Activated naive CD4-positive, alpha-beta T cell treated with anti-CD3 and anti-CD28 coated beads, Interleukin-2, amount 10 ng/mL, durations not matched to agents 7 days and 5 days (primary cell): ENCODE data around the gene CAPZA3.
"Not testable (repeated sequence)": the region's sequence is repeated elsewhere in the genome, so short reads cannot be mapped to it uniquely, and the experiment has no call there.

Source experiments
- CTCF ChIA-PET: fragments of 350-600 bp; sonication (Branson Sonifier 250); formaldehyde crosslinking; loops from one replicate; lab custom pipeline; 2021; ENCODE audit warnings: antibody characterized with exemption; lab: Charles Lee
- DNase-seq: peaks from one replicate; pipeline ENCODE4 v3.0.0-alpha.2; 2020
- H3K27ac Mint-ChIP-seq: one replicate; pipeline ENCODE4 v1.8.0; 2021; ENCODE audit warnings: mild to moderate bottlenecking, moderate library complexity, mixed read lengths
- H3K27me3 Mint-ChIP-seq: one replicate; pipeline ENCODE4 v1.8.0; 2021; ENCODE audit warnings: mild to moderate bottlenecking, mixed read lengths
- H3K36me3 Mint-ChIP-seq: one replicate; pipeline ENCODE4 v1.8.0; 2021; ENCODE audit warnings: mixed read lengths
- H3K4me1 Mint-ChIP-seq: one replicate; pipeline ENCODE4 v1.8.0; 2021; ENCODE audit warnings: mixed read lengths
- H3K4me3 Mint-ChIP-seq: one replicate; pipeline ENCODE4 v1.8.0; 2021; ENCODE audit warnings: mild to moderate bottlenecking, moderate library complexity, mixed read lengths
- H3K9me3 Mint-ChIP-seq: one replicate; pipeline ENCODE4 v1.8.0; 2021; ENCODE audit warnings: mixed read lengths

CAPZA3 gene

GRCh38 chr12:18737819-18738218 is at the start of gene CAPZA3, which contains the start of gene PLCZ1:
CAPZA3 (plus strand) TSS chr12:18738119; CDS start chr12:18738269, 150 bp downstream.
PLCZ1 (minus strand) TSS chr12:18738012; CDS start chr12:18737371, 641 bp downstream.
- Mint-ChIP-seq H3K27me3 (no peaks in the 10 kb centered on the region), H3K36me3 (no peaks in the 10 kb centered on the region), H3K9me3 (peaks cover 6% of the 10 kb centered on the region), H3K4me1 (no peaks in the 10 kb centered on the region), H3K27ac (no peak within 1 kb of the TSS), H3K4me3 (no peak within 1 kb of the TSS)
- CTCF ChIA-PET: no interaction called here
- no peak for DNase-seq

DNA sequence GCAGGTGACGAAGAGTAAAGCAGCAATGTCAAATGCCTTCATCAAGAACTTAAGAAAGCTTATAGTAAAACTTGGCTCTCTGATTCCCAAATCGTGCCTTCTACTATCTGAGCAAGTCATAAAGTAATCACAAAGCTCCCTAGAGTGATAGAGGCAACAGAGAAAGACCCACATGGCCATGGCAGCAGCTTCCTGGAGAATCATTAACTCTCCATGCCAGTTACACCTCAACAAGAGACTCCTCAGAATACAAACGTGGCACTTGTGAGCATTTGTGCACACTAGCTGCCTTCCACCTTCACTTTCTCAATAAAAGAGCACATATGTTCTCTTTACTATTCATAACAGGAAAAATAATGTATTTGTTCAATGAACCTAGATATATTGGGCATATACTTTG is 48.1 kb upstream of the CAPZA3 start:
- Mint-ChIP-seq H3K36me3 (no peaks in the 10 kb centered on the region), H3K27ac (no peak overlapping the region), H3K4me1 (no peaks in the 10 kb centered on the region), H3K9me3 (peaks cover 21% of the 10 kb centered on the region), H3K27me3 (no peaks in the 10 kb centered on the region), H3K4me3 (no peak overlapping the region)
- no peak for DNase-seq
- CTCF ChIA-PET: no interaction called here

DNA sequence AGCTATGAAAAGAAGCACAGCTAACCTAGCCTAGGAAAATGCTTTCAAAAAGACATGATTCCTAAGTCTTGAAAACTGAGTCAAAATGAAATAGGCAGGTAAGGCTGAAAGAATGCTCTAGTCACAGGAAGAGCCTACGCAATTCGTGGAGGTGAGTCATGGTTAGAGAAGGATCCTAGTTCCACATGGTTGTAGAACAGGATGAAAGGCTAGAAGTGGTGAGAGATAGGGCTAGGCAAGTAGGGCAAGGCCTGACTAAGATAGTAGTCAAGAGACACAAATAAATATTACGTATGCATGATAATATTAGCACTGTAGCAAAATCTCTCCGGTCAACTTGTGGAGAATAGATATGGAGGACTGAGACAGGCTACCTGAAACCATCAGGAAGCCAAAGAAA is 47.3 kb upstream of the CAPZA3 start:
- no peak for DNase-seq
- Mint-ChIP-seq H3K4me3 (no peak overlapping the region), H3K36me3 (no peaks in the 10 kb centered on the region), H3K27me3 (no peaks in the 10 kb centered on the region), H3K9me3 (peaks cover 21% of the 10 kb centered on the region), H3K27ac (no peak overlapping the region), H3K4me1 (no peaks in the 10 kb centered on the region)
- CTCF ChIA-PET: no interaction called here

DNA sequence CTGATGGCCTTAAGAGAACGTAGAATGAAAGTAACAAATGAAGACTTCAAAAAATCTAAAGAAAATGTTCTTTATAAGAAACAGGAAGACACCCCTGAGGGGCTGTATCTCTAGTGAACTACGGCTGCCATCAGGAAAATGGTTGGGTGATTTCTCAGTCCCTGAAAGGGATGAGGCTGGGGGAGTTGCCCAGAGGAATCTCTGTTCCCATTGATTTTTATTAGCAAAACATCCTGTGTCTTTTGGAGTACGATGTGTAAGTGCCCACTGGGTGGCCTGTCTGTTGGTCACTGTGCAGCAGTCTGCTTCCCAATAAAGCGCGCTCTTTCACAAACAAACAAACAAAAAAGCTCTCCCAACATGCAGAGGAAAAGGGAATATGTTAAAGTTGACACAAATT is 43.9 kb upstream of the CAPZA3 start:
- H3K4me3 Mint-ChIP-seq, H3K27me3 Mint-ChIP-seq, H3K27ac Mint-ChIP-seq, CTCF ChIA-PET, DNase-seq, H3K4me1 Mint-ChIP-seq, H3K36me3 Mint-ChIP-seq: not testable (repeated sequence)
- peaks cover 19% of the 10 kb centered on the region for H3K9me3 Mint-ChIP-seq

GRCh38 chr12:18696971-18697602 is 40.8 kb upstream of the CAPZA3 start:
- H3K27me3 Mint-ChIP-seq: no peaks in the 10 kb centered on the region
- no peak overlapping the region for H3K4me3 Mint-ChIP-seq
- H3K27ac Mint-ChIP-seq: no peak overlapping the region
- CTCF ChIA-PET: no interaction called here
- no peak for DNase-seq
- H3K36me3 Mint-ChIP-seq: no peaks in the 10 kb centered on the region
- peaks cover 7% of the 10 kb centered on the region for H3K9me3 Mint-ChIP-seq
- H3K4me1 Mint-ChIP-seq: no peaks in the 10 kb centered on the region

DNA sequence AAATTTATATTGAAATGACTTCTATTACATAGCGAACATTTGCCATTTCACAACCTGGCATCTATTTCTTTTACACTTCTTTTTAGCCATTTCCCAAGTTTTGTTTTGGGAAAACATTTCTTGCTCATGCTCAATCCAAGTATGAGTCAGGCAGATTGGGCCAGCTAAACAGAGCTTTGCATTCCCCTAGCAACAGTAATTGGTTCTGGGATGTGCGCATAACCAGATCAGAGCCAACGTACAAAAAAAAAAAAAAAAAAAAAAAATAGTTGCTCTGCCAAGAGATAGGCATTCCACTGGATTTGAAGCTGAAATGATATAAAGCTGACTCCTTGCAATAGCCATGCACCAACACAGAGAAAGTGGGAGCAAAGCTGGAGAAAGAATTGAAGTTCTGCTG is 37.6 kb upstream of the CAPZA3 start:
- H3K9me3 Mint-ChIP-seq: peaks cover 12% of the 10 kb centered on the region
- no peaks in the 10 kb centered on the region for H3K36me3 Mint-ChIP-seq
- H3K4me3 Mint-ChIP-seq: no peak overlapping the region
- CTCF ChIA-PET: no interaction called here
- no peaks in the 10 kb centered on the region for H3K4me1 Mint-ChIP-seq
- no peaks in the 10 kb centered on the region for H3K27me3 Mint-ChIP-seq
- DNase-seq: no peak
- no peak overlapping the region for H3K27ac Mint-ChIP-seq

DNA sequence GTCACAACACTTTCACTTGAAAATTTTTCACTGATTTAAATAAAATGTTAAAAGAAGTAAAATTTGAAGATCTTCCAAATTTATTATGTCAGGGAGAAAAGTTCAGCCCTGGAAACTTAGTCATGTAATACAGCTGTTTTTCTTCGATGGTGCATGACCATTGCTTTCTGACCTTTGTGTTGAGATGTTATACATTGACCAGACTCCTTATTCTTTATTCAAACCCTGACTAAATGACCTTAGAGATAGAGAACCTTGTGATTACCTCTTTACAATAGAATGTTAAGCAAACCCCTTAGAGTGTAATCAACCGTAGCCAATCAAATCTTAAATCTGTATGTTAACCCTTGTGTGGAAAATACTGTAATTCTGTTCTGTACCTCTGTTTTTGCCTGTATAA is 34.6 kb upstream of the CAPZA3 start:
- no peak for DNase-seq
- Mint-ChIP-seq H3K4me3 (no peak overlapping the region), H3K36me3 (no peaks in the 10 kb centered on the region), H3K27me3 (no peaks in the 10 kb centered on the region), H3K27ac (no peak overlapping the region), H3K4me1 (no peaks in the 10 kb centered on the region), H3K9me3 (peaks cover 12% of the 10 kb centered on the region)
- CTCF ChIA-PET: no interaction called here

DNA sequence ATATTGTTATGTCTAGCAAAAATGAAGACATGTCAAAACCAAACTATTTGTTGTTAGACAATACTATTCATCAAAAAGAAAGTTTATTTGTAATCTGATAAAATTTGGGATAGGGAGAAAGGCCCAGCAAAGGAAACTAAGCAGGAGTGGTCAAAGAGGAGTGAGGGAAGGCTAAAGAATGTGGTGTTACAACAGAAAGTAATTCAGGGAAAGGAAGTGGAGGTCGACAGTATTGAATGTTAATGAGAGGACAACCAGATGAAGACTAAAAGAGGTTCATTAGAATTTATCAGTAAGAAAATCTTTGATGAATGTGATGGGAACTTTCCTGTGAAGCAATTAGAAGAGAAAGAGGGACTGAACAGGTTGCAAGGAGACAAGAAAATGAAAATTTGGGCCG is 34.0 kb upstream of the CAPZA3 start:
- no peak for DNase-seq
- Mint-ChIP-seq H3K27me3 (no peaks in the 10 kb centered on the region), H3K4me1 (no peaks in the 10 kb centered on the region), H3K4me3 (no peak overlapping the region), H3K9me3 (peaks cover 12% of the 10 kb centered on the region), H3K27ac (no peak overlapping the region), H3K36me3 (no peaks in the 10 kb centered on the region)
- CTCF ChIA-PET: no interaction called here

DNA sequence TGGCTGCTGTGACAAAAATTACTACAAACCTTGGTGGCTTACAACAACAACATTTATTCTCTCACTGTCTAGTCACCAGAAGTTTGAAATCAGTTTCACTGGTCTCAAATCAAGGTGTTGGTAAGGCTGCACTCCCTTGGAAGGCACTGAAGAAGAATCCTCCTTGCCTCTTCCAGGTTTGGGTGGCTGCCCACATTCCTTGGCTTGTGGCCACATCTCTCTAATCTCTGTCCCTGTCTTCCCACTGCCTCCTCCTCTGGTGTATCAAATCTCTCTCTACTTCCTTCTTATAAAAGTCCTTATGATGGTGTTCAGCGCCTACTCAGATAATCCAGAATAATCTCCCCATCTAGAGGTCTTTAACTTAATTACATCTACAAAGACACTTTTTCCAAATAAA is 31.1 kb upstream of the CAPZA3 start:
- Mint-ChIP-seq H3K4me3 (no peak overlapping the region), H3K9me3 (peaks cover 10% of the 10 kb centered on the region), H3K27me3 (no peaks in the 10 kb centered on the region), H3K4me1 (no peaks in the 10 kb centered on the region), H3K27ac (no peak overlapping the region), H3K36me3 (no peaks in the 10 kb centered on the region)
- no peak for DNase-seq
- CTCF ChIA-PET: no interaction called here

GRCh38 chr12:18716236-18716635 is 21.7 kb upstream of the CAPZA3 start:
- H3K27me3 Mint-ChIP-seq: no peaks in the 10 kb centered on the region
- CTCF ChIA-PET: no interaction called here
- no peaks in the 10 kb centered on the region for H3K36me3 Mint-ChIP-seq
- no peak for DNase-seq
- no peak overlapping the region for H3K27ac Mint-ChIP-seq
- no peaks in the 10 kb centered on the region for H3K9me3 Mint-ChIP-seq
- H3K4me1 Mint-ChIP-seq: no peaks in the 10 kb centered on the region
- H3K4me3 Mint-ChIP-seq: no peak overlapping the region

GRCh38 chr12:18718462-18718861 is 19.5 kb upstream of the CAPZA3 start:
- Mint-ChIP-seq H3K4me1 (no peaks in the 10 kb centered on the region), H3K36me3 (no peaks in the 10 kb centered on the region), H3K9me3 (peaks cover 2% of the 10 kb centered on the region), H3K27ac (no peak overlapping the region), H3K4me3 (no peak overlapping the region), H3K27me3 (no peaks in the 10 kb centered on the region)
- CTCF ChIA-PET: no interaction called here
- no peak for DNase-seq

DNA sequence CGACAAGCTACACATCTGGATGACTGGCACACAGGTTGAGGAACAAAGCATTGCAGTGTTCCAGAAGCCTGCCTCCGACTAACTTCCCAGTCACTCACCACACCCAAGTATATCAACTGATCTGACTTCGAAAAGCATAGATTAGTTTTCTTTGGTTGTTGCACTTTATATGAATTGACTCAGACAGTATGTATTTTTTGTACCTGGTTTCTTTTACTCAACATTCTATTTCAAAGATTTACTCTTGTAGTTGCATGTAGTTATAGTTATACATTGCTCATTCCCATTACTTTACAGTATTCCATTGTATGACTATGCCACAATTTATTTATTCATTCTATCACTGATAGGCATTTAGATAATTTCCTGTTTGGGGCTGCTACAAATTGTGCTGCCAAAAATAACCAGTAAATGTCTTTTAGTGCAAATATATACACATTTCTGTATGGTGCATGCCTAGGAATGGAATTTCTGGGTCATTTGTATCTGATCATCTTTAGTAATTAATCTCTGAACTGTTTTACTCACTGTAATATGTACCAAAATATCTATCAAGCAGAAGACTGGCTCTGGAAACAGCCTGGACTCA is 17.9 kb upstream of the CAPZA3 start:
- no peaks in the 10 kb centered on the region for H3K4me1 Mint-ChIP-seq
- H3K36me3 Mint-ChIP-seq: no peaks in the 10 kb centered on the region
- no peak overlapping the region for H3K4me3 Mint-ChIP-seq
- CTCF ChIA-PET: no interaction called here
- peaks cover 2% of the 10 kb centered on the region for H3K9me3 Mint-ChIP-seq
- DNase-seq: no peak
- no peaks in the 10 kb centered on the region for H3K27me3 Mint-ChIP-seq
- no peak overlapping the region for H3K27ac Mint-ChIP-seq

GRCh38 chr12:18720690-18721089 is 17.2 kb upstream of the CAPZA3 start:
- CTCF ChIA-PET: no interaction called here
- Mint-ChIP-seq H3K4me3 (no peak overlapping the region), H3K27me3 (no peaks in the 10 kb centered on the region), H3K9me3 (peaks cover 2% of the 10 kb centered on the region), H3K4me1 (no peaks in the 10 kb centered on the region), H3K36me3 (no peaks in the 10 kb centered on the region), H3K27ac (no peak overlapping the region)
- no peak for DNase-seq

DNA sequence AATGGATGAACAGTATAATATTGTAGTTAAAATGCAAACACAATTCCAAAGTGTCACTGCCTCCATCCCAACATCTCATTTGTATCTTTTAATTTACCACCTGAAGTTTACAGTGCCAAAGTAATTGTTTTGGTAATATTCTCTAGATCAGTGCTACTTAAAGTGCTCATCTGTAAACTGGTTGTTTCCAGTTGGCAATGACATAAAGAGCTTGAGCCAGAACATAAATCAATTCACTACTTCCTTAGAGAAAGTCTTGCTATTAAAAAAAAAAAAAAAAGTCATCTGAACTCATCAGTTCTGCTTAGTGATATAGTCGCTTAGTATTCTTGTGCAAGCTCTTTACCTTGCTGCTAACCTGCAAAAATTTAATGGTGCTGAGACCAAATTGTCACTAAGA is 16.5 kb upstream of the CAPZA3 start:
- CTCF ChIA-PET: no interaction called here
- Mint-ChIP-seq H3K27ac (no peak overlapping the region), H3K9me3 (peaks cover 2% of the 10 kb centered on the region), H3K4me3 (no peak overlapping the region), H3K4me1 (no peaks in the 10 kb centered on the region), H3K36me3 (no peaks in the 10 kb centered on the region), H3K27me3 (no peaks in the 10 kb centered on the region)
- DNase-seq: no peak

GRCh38 chr12:18723752-18724151 is 14.2 kb upstream of the CAPZA3 start:
- peaks cover 6% of the 10 kb centered on the region for H3K9me3 Mint-ChIP-seq
- H3K4me3 Mint-ChIP-seq: no peak overlapping the region
- CTCF ChIA-PET: no interaction called here
- no peaks in the 10 kb centered on the region for H3K27me3 Mint-ChIP-seq
- H3K27ac Mint-ChIP-seq: no peak overlapping the region
- no peak for DNase-seq
- H3K36me3 Mint-ChIP-seq: no peaks in the 10 kb centered on the region
- H3K4me1 Mint-ChIP-seq: no peaks in the 10 kb centered on the region
